NT2/D1 (cell line): Measurements from ENCODE around the gene TMEM134.

Experiments used
- SUZ12 ChIP-seq: IDR thresholded peaks from 2 replicates; pipeline ENCODE4 v1.6.1; 2011; ENCODE audit not compliant: insufficient read length, insufficient read depth; ENCODE audit errors: extremely low read depth
- YY1 ChIP-seq: IDR thresholded peaks from 2 replicates; pipeline ENCODE4 v1.6.1; 2011; ENCODE audit not compliant: insufficient read length, insufficient read depth

- TF ChIP-seq YY1 (no peak), SUZ12 (no peak)
These were observed 26.3 kb downstream of the TMEM134 start for GRCh38 chr11:67442504-67443404.
